VCaP (cell line): ENCODE measurements around the gene CDK3.

Source experiments
- H3K27ac ChIP-seq: fragments of 450-650 bp; 2 replicates; pipeline ENCODE4 v1.5.1; 2017
- TF ChIP-seq, protein P1 (sequence below): fragments of 450-650 bp; conservative IDR thresholded peaks from 2 replicates; pipeline ENCODE4 v1.5.1; 2017; ENCODE audit warnings: mild to moderate bottlenecking, moderate library complexity

The CDK3 gene

DNA sequence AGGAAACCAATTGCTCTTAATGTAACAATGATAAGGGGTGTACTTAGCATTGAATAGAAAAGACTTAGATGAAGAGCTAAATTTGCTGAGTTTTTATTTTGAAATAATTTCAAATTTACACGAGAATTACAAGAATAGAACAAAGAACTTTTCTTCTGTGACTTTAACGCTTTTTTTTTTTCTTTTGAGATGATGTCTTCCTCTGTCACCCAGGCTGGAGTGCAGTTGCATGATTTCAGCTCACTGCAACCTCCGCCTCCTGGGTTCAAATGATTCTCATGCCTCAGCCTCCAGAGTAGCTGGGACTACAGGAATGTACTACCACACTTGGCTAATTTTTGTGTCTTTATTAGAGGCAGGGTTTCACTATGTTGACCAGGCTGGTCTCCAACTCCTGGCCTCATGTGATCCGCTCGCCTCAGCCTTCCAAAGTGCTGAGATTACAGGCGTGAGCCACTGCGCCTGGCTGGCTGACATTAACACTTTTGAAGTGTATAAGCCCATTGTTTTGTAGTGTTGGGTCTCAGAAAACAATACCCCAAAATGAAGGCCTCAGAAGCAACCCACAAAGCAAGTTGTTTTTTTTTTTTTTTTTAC is 19.5 kb upstream of the CDK3 start:
- H3K27ac ChIP-seq: peak overlapping the region; percentile 98
- TF ChIP-seq, protein P1, sequence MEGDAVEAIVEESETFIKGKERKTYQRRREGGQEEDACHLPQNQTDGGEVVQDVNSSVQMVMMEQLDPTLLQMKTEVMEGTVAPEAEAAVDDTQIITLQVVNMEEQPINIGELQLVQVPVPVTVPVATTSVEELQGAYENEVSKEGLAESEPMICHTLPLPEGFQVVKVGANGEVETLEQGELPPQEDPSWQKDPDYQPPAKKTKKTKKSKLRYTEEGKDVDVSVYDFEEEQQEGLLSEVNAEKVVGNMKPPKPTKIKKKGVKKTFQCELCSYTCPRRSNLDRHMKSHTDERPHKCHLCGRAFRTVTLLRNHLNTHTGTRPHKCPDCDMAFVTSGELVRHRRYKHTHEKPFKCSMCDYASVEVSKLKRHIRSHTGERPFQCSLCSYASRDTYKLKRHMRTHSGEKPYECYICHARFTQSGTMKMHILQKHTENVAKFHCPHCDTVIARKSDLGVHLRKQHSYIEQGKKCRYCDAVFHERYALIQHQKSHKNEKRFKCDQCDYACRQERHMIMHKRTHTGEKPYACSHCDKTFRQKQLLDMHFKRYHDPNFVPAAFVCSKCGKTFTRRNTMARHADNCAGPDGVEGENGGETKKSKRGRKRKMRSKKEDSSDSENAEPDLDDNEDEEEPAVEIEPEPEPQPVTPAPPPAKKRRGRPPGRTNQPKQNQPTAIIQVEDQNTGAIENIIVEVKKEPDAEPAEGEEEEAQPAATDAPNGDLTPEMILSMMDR: no peak

DNA sequence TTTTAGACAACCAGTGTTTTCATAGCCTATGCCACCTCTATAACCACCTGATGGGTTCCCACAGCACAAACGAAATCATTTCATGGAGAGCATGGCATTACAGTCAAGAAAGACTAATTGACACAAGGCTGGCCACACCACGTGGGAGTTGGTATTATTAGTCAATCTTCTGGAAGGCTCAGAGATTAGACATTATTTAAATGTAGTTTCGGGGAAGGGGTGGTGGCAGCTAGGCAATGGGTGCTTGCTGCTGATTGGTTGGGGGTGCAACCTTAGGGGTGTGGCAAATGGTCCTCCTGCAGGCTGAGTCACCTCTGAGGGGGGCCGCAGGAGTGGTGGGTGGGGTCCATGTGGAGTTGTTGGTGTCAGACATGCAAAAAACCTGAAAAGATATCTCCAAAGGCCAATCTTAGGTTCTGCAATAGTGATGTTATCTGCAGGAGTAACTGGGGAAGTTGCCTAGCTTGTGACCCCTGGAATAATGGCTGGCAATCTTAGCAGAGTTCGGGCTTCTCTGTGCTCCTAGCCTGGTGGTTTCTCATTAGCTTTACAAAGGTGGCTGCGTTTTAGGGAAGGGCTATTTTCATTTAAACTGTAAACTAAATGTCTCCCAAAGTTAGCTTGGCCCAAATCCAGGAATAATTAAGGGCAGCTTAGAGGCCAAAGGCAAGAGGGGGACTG is 17.0 kb upstream of the CDK3 start:
- no peak overlapping the region for H3K27ac ChIP-seq
- TF ChIP-seq, protein P1: no peak

DNA sequence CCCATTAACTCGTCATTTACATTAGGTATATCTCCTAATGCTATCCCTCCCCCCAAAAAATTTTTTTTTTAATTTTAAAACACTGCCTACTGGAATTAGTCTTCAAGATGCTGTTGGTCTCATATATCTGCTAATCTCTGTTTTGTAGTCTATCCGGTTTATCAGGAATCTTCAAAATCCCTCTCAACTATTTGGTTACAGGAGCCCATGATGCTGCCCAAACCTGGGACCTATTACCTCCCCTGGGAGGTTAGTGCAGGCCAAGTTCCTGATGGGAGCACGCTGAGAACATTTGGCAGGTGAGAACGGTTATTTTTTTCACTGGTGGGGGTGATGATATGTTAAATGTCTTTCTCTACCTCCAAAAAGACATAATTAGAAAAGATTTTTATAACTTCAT is 14.7 kb upstream of the CDK3 start:
- peak overlapping the region; percentile 56 for H3K27ac ChIP-seq
- TF ChIP-seq, protein P1: no peak

DNA sequence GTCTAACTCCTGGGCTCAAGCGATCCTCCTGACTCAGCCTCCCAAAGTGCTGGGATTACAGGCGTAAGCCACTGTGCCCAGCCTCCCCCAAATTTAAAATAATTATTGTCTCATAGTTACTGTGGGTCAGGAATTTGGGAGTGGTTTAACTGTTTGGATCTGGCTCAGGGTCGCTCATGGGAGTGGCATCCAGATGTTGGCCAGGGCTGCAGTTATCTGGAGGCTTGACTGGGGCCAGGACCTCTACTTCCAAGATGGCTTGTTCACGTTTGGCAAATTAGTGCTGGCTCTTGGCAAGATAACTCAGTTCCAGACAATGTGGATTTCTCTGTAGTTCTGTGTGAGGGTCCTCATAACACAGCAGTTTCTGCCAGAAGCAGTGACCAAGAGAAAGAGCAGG is 13.6 kb upstream of the CDK3 start:
- TF ChIP-seq, protein P1: no peak

DNA sequence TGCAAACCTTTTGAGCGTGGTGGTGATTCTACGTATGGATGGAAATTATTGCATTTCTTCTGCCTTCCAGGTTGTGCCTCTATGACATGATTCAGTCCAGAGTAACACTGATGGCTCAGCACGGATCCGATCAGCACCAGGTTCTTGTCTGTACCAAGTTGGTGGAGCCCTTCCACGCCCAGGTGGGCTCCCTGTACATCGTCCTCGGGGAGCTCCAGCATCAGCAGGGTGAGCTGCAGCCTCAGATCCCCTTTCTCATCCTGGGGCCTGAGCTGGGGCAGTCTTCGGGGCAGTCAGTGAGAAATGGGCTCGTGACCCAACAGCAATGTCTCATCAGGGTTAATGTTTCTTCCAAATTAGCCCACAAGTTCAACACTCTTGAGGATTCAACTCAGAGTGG is 9.3 kb upstream of the CDK3 start:
- H3K27ac ChIP-seq: no peak overlapping the region
- TF ChIP-seq, protein P1: no peak

More for the DNA sequence above, 13.6 kb upstream of the CDK3 start:
- 0 out of 2 replicates have a peak overlapping the region, but pooled peaks have one; percentile 56 for H3K27ac ChIP-seq

DNA sequence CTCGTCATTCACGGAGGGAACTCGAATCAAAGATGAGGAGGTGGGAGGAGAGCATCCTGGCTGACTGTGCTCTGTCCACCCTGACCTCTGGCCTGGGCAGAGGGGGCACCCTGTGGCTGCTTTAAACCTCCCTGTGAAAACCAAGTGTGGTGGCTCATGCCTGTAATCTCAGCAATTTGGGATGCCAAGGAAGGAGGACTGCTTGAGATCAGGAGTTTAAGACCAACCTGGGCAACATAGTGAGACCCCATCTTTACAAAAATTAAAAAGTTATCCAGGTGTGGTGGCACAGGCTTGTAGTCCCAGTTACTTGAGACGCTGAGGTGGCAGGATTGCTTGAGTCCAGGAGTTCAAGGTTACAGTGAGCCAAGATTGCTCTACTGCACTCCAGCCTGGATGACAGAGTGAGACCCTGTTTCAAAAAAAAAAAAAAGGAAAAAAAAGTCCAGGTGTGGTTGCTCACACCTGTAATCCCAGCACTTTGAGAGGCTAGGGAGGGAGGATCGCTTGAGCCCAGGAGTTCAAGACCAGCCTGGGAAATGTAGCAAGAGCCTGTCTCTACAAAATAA is 5.8 kb upstream of the CDK3 start:
- TF ChIP-seq, protein P1: no peak
- H3K27ac ChIP-seq: no peak overlapping the region

DNA sequence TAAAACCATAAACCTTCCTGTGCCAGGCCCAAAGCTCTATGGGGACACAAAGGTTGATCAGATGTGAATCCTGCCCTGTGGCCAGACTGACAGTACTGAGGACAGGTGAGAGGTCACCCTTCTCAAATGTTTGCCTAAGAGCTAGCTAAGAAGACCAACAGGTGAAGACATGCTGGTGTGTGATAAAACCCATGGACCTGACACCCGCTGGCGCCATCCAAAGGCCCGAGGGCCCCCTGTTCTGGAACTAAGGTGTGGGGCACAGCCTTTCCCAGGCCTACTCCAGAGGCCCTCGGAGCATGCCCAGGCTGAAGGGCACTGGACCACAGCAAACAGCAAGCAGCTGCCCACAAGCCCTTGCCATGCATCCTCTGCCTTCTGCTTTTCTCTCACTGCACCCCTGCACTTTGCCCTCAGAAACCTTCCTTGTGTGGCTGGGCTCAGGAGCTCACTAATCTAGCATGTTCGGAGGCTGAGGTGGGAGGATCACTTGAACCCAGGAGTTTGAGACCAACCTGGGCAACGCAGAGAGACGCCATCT is 5.2 kb upstream of the CDK3 start:
- TF ChIP-seq, protein P1: no peak
- H3K27ac ChIP-seq: no peak overlapping the region
